ENCODE measurements around the gene PLA2G4E.

Gene PLA2G4E

DNA sequence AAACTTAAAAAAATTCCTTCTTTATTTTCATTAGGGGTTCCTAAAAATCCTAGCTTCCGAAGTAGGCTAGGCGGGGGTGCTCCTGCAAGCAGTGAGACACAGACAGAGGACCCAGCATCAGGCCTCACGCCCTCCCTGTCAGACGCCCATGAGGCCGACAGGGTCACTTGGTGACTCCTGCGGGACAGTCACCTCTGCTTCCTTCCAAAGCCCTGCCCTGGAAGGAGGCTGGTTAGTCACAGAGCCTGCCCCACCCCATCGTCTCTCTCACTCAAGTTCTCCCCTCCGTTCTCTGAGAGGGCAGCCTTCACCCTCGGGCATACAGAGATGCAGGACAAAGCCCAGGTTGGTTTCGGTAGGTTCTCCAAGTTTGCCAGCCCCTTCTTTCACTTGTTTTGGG, 87.1 kb downstream of the PLA2G4E start:
- no peak for DNase-seq (ENCODE audit: low read depth)

GRCh38 chr15:41933326-41933725, 87.5 kb downstream of the PLA2G4E start:
- no peak for DNase-seq (ENCODE audit: low read depth)

DNA sequence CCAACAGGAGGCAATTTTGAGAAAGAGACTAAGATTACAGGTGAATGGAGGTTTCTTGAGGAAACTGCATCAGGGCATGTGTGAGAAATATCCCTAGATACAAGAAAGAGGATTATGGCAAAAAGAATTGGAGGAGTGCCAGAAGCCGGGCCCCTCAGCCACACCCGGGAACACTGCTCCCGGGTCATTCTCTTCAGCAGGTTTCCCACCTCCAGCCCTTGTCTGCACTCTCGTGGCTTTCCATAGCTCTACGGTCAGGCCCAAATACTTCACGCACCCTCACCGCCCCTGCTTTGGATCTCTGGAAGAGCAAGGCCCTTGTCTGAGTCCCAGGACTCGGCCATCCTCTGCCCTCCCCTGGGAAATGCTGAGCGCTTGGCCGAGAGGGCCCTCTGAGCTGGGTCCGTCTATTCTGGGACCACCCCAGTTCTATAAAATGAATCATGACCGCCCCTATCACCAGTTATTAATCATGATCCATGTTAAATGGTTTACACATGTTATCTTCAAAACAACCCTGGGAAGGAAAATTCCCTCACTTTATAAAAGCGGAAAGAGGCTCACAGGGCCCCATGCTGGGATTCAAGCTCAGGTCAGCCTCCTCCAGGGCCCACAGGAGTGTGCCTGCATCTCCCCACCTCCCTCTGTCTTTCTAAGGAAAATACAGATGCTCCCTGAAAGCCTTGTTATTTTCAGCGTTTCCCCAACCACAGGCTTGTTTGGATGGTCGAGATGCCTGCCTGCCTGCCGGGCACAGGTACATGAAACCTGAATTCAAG, 88.1 kb downstream of the PLA2G4E start:
- no peak for DNase-seq (ENCODE audit: low read depth)

DNA sequence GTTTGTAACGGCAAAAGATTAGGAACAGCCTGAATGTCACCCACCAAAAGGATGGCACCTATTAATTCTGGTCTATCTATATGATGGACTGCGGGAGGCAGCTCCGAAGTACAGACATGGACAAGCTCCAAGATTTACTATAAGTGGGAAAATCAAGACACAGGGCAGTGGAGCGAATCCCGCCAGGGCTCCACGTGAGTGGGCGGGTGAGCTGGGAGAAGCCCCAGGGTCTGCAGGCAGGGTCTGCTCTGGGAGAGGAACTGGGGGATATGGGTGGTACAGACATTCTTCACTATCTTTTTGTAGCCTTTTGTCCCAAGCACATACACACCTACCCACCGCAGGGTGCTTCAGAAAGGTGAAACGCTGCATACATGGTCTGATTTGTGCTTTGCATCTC, 88.7 kb downstream of the PLA2G4E start:
- no peak for DNase-seq (ENCODE audit: low read depth)
